OCI-LY1 (cell line): ENCODE data around the gene KRTAP13-2.
A peak's percentile ranks its signal among the peaks of the same experiment; 100 is the strongest.

Source experiments
- CTCF ChIP-seq: fragments of 200-600 bp; sonication (generic), shearing (Covaris generic); IDR thresholded peaks from 2 replicates; pipeline ENCODE4 v1.5.1; 2017; ENCODE audit warnings: mild to moderate bottlenecking, antibody characterized with exemption, low read length, moderate library complexity, mixed read lengths
- EZH2 ChIP-seq: fragments of 200-600 bp; sonication (generic), shearing (Covaris generic); IDR thresholded peaks from 2 replicates; pipeline ENCODE4 v1.8.0; 2017; ENCODE audit warnings: borderline replicate concordance, mixed run types, mild to moderate bottlenecking, antibody characterized with exemption, low read length, moderate library complexity, mixed read lengths

GRCh38 chr21:30408782-30409494 is 36.9 kb upstream of the KRTAP13-2 start:
- TF ChIP-seq EZH2, result no peak
- TF ChIP-seq CTCF, result peak; percentile 79
